ENCODE measurements around the gene SRD5A3. TPM values are rescaled to one million over a fixed set of nuclear protein-coding genes. Genes with fewer than 3 reads are reported as not detected.

SRD5A3 gene
- total and polyA plus RNA-seq, 9 of the 15 experiments (the other 6 are each of a cell fraction or from before 2014, with no cell fraction given) = 2.5 to 37.0 (median 13.3) TPM

DNA sequence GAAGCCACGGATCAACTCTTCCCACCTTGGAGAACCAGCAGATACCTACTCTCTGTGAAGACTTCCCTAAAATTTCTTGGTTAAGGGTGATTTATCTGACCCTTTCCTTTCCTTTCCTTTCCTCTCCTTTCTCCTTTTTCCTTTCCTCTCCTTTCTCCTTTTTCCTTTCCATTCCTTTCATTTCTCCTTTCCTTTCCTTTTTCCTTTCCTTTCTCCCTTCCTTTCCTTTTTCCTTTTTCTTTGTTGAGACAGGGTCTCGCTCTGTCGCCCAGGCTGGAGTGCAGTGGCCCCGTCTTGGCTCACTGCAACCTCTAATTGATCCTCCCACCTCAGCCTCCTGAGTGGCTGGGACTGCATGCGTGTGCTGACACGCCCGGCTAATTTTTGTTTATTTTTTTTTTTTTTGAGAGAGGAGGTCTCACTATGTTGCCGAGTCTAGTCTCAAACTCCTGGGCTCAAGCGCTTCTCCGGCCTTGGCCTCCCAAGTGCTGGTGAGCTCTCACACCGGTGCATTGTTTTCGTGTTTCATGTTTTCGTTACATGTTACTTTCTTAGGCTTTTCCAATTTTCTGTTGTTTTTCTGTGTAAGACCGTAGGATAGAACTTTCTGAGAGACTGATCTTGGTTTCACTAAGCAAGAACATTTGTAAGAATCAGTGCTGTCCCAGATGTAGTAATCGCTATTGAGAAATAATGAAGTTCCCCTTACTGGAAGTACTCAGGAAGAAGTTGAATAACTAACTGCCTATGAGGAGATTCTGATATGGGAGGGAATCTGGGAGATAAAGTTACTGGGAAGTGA lies 51.7 kb downstream of the SRD5A3 start (continued):
- TF ChIP-seq ZNF407 (IDR thresholded peaks at IDR 0.05; ENCODE audit: low read depth) (0 out of 2 replicates have a peak, but pooled peaks have one; percentile 36), POLR2A (conservative IDR thresholded peaks at IDR 0.05) (peak; percentile 41; the same call in 1 of the 2 replicates), ZNF232 (CRISPR knock-in tag; IDR thresholded peaks at IDR 0.05) (no peak), FOXK1 (CRISPR knock-in tag; IDR thresholded peaks at IDR 0.05; ENCODE audit: borderline replicate concordance) (peak; percentile 47; the same call in 1 of the 2 replicates), ETS1 (conservative IDR thresholded peaks at IDR 0.05; ENCODE audit: control insufficient read depth, low read depth, low read length) (no peak), POLR3A (IDR thresholded peaks at IDR 0.05; ENCODE audit: borderline replicate concordance, extremely low read depth, insufficient read depth, insufficient read length) (no peak), ZNF644 (tag; IDR thresholded peaks at IDR 0.05; ENCODE audit: low read depth) (no peak), E2F3 (CRISPR knock-in tag; IDR thresholded peaks at IDR 0.05) (no peak), KDM1A (IDR thresholded peaks at IDR 0.05) (0 out of 4 replicates have a peak, but pooled peaks of 1 of the 2 experiments have one; percentile 7), NFIX (CRISPR knock-in tag; IDR thresholded peaks at IDR 0.05; ENCODE audit: low read depth) (no peak), SRSF3 (IDR thresholded peaks at IDR 0.05; ENCODE audit: insufficient read depth, low read length) (no peak), ZNF586 (CRISPR knock-in tag; conservative IDR thresholded peaks at IDR 0.05) (no peak)
- TF ChIP-seq, protein P1, sequence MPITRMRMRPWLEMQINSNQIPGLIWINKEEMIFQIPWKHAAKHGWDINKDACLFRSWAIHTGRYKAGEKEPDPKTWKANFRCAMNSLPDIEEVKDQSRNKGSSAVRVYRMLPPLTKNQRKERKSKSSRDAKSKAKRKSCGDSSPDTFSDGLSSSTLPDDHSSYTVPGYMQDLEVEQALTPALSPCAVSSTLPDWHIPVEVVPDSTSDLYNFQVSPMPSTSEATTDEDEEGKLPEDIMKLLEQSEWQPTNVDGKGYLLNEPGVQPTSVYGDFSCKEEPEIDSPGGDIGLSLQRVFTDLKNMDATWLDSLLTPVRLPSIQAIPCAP (CRISPR knock-in tag; IDR thresholded peaks at IDR 0.05; ENCODE audit: borderline replicate concordance) = no peak
- TF ChIP-seq, protein P2, sequence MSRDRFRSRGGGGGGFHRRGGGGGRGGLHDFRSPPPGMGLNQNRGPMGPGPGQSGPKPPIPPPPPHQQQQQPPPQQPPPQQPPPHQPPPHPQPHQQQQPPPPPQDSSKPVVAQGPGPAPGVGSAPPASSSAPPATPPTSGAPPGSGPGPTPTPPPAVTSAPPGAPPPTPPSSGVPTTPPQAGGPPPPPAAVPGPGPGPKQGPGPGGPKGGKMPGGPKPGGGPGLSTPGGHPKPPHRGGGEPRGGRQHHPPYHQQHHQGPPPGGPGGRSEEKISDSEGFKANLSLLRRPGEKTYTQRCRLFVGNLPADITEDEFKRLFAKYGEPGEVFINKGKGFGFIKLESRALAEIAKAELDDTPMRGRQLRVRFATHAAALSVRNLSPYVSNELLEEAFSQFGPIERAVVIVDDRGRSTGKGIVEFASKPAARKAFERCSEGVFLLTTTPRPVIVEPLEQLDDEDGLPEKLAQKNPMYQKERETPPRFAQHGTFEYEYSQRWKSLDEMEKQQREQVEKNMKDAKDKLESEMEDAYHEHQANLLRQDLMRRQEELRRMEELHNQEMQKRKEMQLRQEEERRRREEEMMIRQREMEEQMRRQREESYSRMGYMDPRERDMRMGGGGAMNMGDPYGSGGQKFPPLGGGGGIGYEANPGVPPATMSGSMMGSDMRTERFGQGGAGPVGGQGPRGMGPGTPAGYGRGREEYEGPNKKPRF (IDR thresholded peaks at IDR 0.05; ENCODE audit: low read depth, low read length) = no peak
